ENCODE results near the gene IGLON5.
A peak's percentile ranks its signal among the peaks of the same experiment; 100 is the strongest.

The IGLON5 gene

DNA sequence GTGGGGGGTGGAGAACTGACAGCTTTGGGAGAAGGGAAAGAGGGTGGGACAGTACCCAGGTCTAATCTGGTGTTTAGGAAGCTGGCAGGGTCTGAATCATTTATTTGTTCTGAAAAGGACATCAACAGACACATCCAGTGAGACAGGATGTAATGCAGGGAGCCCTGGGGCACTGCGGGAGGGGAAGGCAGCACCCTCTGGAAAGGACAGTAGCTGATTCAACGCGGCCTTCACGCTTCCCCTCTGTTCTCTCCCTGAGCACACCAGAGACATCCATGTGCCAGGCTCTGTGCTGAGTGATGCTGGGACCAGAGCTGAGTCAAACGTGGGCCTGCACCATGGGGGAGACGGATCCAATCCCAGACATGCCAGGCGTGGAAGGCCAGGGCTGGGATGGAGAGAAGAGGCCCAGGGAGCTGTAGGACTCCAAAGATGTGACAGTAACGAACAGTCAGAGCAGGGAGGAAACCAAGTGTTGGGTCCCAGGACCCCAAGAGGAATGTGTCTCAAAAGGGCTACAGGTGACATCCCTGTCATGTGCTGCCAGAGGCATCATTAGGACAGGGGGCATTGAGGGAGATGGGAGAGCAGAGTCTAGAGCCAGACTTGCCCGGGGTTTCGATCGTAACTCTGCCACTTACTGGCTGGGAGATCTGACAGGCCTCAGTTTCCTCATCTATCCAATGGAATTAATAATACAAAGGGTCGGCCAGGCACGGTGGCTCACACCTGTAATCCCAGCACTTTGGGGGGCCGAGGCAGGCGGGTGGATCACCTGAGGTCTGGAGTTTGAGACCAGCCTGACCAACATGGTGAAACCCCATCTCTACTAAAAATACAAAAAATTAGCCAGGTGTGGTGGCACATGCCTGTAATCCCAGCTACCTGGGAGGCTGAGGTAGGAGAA, 53.0 kb downstream of the IGLON5 start:
- no peak for DNase-seq (ENCODE audit: low spot score)

DNA sequence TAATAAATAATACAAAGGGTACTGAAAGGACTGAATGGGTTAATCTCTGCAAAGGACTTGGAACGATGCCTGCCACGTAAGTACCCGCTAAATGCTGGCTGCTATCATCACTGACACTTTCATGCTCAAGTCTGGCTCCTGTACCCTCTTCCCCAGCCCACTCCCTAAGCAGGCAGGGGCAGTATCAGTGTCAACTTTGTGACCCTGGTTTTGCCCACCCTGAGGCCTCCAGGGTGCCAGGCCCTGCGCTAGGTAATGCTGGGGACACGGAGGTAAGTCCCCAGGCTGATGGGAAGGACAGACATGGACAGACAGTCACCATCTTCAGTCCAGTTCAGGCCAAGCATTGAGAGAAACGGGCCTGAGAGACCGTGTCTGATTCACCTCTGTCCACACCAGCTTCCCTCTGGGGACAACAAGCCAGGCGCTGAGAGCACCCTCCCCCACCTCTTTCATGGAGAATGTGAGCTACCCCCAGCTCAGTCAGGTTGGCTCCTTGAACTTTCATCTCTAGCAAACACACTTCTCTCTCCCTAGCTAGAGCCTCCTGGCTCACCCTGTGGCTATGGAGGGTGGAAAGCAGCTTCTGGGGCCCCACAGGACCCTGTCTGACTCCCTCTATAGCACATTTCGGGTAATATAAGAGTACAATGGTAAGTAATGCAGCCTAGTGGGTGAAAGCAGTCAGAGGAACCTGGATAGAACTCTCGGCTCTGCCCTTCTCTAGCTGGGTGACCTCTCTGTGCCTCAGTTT, 53.9 kb downstream of the IGLON5 start:
- DNase-seq (ENCODE audit: low spot score) = peak; percentile 34

DNA sequence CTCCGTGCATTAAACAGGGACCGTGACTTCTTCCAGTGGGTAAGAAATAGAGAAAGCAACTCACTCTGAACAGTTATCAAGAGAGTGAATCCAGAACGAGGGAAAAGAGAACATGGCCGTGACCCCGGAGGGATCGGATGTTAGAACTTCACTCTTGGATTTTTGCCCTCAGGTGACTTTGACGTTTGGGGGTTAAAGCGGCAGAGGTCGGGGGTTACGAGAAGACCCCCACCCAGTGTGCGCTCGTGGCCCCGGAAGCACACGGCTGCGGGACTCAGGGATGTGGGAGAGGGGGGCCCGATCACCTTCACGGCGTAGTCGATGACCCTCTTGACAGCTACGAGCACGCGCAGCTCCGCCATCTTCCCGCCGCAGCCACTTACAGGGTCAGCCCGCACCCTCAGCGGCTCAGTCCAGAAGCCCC, 54.5 kb downstream of the IGLON5 start, which contains the start of gene ETFB:
ETFB (minus strand) TSS at position 424 of the 424 bp plus-strand sequence; CDS start at position 362, 62 bp downstream.
- peak; percentile 34 for DNase-seq (ENCODE audit: low spot score)

DNA sequence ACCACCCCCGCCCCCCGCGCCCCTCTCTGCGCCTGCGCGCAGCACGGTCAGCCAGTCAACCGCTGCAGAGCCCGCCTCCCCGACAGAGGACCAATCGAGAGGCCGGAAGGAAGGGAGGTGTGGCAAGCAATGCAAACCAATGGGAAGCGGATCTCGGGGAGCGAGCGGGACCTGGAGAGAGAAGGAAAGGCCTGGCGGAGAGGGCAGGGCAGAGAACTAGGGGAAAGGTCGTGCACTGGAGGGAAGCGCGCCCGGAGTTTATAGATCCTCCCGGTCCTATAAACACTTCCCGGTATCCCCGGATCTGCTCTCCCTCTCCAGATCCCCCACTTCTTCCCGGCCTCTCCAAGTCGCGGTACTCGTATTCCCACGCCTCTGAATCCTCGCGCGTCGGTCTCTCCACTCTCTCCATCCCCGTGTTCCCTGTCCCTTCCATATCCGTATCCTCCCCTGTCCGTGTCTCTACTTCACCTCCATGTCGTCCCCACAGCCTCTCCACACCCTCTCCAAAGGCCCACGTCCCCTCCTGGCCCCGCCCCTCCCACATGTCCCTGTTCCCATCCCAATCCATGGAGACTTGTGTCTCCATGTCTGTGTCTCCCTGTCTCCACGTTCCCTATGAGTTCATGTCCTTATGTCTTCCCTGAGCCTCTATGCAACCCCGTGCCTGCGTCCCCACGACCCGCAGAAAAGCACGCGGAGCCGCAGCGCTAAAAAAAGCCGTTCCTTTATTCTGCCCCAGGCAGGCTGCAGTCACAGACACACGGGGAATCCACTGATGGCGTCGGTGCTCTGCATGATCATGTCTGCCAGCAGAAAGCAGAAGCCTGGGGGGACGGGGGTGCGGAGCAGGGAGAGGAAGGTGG, 55.2 kb downstream of the IGLON5 start:
- peak; percentile 94 for DNase-seq (ENCODE audit: low spot score)

DNA sequence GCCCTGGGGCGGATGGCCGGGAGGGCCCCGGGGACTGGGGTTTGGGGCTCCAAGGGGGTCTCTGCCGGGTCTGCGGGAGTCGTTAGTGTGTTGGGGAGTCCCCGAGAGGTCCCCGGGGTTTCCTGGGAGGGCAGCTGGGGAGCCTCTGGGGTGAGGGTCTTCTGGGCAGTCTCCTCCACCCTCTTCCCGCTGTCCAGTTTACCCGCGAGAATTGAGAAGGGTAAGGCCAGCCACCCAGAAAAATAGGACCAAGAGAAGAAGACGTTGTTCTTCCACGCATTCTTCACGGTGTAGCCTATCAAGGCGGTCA, 55.8 kb downstream of the IGLON5 start:
- no peak for DNase-seq (ENCODE audit: low spot score)

DNA sequence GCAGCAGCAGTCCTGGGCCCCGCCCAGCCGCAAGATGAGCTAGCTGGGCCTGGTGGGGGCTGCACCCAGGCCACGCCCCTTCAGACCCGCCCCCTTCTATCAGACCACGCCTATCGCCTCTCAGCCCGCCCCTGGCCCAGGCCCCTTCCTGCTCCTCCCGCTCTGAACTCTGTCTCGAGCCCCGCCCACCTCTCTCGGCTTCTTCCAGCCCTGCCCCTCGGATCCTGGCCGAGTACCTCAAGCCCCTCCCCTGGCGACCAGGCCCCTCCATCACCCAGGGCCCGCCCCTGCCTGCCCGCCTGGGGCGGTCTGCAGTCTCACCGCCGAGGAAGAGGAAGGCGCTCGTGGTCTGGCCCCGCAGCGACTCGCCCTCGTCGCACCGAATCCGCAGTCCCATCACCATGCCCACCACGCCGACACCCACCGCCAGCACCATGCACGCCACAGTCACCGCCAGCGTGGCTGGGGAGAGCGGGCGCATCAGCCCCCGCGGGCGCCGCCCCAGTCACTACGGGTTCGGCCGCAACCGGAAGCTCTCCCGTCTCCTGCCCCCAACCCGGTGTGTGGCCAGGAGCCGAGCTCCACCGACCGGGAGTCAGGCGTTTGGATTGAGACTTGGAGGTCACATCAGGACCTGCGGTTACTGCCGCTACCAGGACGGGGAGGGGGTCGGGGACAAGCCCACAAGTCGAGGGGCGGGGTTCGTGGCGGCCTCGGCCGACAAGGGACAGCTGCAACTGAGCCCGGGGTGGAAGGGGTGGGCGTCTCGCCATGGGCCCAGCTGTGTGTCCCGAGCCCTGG, 56.3 kb downstream of the IGLON5 start:
- peak; percentile 90 for DNase-seq (ENCODE audit: low spot score)

DNA sequence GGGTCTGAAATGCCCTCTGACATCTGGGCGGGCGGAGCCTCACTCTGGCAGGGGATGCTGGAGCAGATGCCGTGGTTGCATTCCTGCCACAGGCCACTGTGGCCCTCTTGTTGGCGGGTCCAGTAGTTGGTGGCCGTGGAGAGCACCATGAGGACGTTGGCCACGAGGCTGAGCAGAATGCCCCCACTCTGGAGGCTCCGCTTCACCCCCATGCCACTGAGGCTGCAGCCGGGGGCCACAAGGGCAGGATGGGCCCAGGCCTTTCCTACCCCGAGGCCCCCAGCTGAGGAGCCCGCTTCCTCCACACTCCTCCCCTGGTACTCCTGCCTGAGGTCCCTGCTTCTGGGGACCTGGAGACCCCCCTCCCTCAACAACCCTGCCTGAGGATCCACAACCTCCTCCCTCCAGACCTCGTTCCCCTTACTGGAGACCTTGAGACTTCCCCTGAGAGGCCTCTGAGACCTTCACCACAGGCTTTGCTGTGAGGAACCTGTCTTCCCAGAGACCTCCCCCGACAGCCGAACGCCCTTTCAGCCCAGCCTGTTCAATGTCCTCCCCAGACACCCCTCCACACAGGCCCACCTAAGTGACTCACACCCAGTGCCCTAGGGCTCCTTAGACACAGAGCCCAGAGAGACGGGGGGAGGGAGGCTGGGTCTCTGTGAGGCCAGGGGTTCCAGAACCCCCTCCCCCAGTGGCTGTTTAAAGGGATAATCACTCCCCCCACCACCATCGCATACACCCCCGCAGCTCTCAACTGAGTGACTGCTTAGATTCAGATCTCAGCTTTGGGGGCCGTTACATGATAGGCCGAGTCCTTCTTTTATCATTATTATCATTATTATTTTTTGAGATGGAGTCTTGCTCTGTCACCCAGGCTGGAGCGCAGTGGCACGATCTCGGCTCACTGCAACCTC, 57.2 kb downstream of the IGLON5 start, which contains the start of gene CLDND2:
CLDND2 (minus strand) TSS at position 638 of the 917 bp plus-strand sequence; CDS start at position 212, 426 bp downstream.
- no peak for DNase-seq (ENCODE audit: low spot score)

DNA sequence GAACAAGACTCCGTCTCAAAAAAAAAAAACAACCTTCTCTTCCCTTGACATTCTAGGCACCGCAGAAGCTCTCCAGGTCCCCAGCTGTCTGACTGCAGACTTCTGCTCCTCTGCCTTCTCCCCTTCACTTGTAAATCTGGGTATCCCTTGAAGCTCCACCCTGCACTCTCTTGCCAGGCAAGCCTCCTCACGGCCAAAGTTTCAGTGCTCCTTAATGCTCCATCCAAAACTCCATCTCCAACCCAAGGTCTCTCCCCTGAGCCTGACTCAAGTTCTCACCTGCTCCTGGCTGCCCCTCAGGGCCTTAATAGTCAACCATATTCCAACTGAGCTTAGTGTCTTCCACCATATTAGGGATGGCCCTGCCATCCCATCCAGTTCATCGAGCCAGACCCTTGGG, 58.8 kb downstream of the IGLON5 start:
- no peak for DNase-seq (ENCODE audit: low spot score)

DNA sequence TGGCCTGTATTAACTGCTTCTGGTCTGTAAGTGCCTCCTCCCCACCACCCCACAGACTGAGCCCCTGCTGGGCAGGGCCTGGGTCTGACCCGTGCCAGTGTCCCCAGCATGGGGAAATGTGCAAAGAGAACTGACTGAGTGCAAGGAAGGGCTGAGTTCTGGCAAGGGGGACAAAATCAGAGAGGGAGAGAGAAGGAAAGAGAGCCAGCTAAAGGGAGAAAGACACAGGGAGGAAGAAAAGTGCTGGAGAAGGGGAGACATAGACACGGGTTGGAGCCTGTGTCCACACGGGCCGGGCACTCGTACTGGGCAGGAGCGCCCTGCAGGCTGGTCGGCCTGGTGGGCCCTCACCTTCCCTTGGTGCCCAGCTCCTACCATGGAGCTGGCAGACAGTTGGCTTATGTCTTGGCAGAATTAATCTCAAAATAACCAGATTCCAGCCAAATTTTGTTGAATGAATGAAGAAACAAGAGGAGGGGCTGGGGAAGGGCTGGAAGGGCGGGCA, 59.8 kb downstream of the IGLON5 start:
- no peak for DNase-seq (ENCODE audit: low spot score)

DNA sequence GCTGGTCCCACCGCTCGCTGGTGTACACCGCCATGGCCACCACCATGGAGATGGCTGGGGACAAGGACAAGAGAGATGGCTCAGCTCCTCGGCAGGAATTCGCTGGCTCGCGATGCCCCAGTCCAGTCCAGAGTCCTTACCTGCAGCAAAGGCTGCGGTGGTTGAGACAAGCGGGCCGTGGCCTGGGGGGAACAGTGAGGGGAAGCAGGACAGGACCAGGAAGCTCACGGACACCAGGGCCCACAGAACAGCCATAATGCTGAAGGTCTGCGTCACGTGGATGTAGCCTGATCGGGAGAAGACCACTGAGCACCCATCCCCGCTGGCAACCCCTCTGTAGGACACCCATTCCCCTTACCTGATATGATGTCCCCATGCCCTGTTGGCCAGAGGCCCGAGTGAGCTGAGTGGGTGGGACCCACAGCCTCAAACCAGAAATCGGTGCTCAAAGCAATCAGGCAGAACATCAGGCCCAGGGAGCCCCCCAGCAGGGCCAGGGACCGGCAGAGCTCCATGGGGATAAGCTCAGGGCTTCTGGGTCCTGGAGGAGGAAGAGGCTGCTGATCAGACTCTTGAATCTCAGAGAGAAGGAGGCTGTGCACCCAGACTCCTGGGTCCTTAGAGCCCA, 60.7 kb downstream of the IGLON5 start:
- DNase-seq (ENCODE audit: low spot score) = no peak

DNA sequence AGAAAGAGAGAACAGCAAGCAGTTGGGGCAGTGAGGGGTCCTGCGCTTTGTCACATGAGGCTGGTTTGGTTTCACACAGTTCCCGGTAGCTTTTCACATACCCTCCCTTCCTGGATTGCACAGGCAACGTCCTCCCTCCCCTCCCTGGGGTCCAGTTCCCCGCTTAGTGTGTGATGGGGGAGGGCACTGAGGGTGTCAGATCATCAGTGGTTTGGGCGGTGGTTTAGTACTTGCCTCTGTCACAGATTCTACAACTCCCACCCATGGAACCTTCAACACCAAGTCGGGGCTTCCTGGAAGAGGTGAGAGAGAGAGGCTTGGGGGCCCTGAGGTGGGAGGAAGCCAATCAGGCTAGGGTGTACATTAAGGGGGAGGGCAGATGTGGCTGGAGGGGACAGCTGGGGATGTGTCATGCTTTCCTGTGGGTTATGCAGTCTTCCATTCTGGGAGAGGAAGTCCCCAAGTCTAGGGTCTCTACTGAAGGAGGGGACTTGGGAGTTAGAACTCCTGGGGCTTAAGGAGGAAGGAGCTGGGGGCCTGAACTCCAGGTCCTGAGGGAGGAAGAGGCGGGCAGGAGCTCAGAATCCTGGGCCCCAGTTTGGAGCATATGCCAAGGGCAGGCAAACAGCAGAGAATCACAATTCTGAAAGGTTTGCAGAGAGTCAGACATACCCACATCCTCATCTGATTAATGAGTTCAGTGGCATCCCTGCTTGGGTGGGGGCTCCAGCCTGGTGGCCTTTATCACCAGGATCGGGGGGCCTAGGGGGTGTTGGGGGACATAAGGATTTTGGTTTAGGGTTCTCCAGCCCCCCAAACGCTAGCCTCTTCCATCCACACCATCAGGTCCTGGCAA, 61.4 kb downstream of the IGLON5 start, which contains the start of gene NKG7:
NKG7 (minus strand) TSS at position 6 of the 856 bp plus-strand sequence. CDS start 119 bp downstream, outside the sequence.
- DNase-seq (ENCODE audit: low spot score) = no peak

DNA sequence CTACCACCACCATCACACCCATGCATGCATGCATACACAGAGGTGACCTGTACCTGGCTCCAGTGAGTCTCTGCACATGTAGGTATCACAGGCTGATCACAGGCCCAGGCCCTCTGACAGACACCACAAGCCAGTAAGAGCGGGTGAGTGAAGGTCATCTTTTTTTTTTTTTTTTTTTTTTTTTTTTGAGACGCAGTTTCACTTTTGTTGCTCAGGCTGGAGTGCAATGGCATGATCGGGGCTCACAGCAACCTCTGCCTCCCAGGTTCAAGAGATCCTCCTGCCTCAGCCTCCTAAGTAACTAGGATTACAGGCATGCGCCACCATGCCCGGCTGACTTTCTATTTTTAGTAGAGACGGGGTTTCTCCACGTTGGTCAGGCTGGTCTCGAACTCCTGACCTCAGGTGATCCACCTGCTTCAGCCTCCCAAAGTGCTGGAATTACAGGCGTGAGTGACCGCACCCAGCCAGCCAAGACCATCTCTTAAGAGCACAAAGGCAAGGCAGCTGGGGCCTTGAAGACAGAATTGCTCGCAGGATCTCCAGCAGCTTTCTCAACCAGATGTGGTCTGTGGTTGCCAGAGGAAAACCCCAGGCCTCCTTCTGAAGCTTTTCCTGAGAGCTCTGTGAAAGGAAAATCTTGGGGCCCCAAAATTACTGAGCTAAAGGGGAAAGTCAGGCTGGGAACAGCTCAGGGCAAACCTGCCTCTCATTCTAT, 64.2 kb downstream of the IGLON5 start:
- no peak for DNase-seq (ENCODE audit: low spot score)

DNA sequence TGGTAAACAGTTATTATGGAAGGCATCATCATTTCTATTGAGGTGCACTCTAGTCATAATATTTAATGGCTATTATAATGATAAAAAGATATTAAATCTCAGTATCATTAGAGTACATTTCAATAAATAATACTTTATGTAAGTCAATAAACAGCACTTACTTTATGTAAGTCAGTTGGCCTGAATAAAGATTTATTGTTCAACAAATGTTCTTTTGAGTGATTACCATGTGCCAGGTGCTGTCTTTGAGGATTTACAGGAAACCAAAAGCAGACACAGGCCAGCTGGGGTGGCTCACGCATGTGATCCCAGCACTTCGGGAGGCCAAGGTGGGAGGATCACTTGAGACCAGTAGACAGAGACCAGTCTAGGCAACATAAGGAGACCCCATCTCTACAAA, 66.0 kb downstream of the IGLON5 start:
- no peak for DNase-seq (ENCODE audit: low spot score)

DNA sequence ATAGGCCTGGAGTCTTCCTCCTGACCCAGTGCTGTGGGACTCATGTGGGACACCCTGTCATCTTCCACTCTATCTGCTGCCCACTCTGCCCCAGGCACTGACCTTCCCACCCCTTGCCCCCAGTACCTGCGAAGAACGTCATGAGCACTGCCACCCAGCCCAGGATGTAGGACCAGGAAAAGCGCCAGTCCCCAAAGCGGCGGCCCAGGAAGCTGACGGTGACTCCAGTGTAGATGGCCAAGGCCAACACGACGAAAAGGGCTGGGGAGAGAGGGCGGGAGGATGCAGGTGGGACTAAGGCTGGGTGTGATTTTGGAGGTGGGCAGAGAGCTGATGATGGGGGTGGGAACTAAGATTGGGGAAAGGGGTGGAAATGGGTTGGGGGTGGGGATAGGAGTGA, 68.9 kb downstream of the IGLON5 start:
- DNase-seq (ENCODE audit: low spot score) = no peak
